Measurements from ENCODE around the gene LAMP1.

- TF ChIP-seq POLR2AphosphoS5 (IDR thresholded peaks at IDR 0.05; ENCODE audit: insufficient read depth in 1 of 2, low read depth in 1 of 2), result no peak
- TF ChIP-seq, protein P1, sequence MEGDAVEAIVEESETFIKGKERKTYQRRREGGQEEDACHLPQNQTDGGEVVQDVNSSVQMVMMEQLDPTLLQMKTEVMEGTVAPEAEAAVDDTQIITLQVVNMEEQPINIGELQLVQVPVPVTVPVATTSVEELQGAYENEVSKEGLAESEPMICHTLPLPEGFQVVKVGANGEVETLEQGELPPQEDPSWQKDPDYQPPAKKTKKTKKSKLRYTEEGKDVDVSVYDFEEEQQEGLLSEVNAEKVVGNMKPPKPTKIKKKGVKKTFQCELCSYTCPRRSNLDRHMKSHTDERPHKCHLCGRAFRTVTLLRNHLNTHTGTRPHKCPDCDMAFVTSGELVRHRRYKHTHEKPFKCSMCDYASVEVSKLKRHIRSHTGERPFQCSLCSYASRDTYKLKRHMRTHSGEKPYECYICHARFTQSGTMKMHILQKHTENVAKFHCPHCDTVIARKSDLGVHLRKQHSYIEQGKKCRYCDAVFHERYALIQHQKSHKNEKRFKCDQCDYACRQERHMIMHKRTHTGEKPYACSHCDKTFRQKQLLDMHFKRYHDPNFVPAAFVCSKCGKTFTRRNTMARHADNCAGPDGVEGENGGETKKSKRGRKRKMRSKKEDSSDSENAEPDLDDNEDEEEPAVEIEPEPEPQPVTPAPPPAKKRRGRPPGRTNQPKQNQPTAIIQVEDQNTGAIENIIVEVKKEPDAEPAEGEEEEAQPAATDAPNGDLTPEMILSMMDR (IDR thresholded peaks at IDR 0.05), result no peak
- no peak for TF ChIP-seq POLR2A (IDR thresholded peaks at IDR 0.05)
These were observed 25.0 kb upstream of the LAMP1 start for GRCh38 chr13:113272031-113272430.
